Uterus (tissue), 4 donors: Measurements from ENCODE around the gene SAMD4A. TPM values are rescaled to one million over a fixed set of nuclear protein-coding genes. Genes with fewer than 3 reads are reported as not detected.

Experiments
- DNase-seq, 2 donors: peaks; one replicate each; pipeline ENCODE4 v3.0.0-alpha.2; 2019 to 2020
- H3K27ac ChIP-seq, 2 donors: fragments of 200-600 bp; sonication (generic); 1 replicate in 1 of 2; 2 replicates in 1 of 2; pipeline ENCODE4 v1.5.1; 2016 to 2018
- H3K27me3 ChIP-seq, 2 donors: fragments of 200-600 bp; sonication (generic); one replicate each; pipeline ENCODE4 v1.5.1; 2018 to 2019; ENCODE audit warnings: control low read depth in 1 of 2
- H3K36me3 ChIP-seq, 2 donors: fragments of 200-600 bp; sonication (generic); one replicate each; pipeline ENCODE4 v1.5.1; 2019; ENCODE audit warnings: control low read depth in 1 of 2
- H3K4me1 ChIP-seq, 2 donors: fragments of 200-600 bp; sonication (generic); one replicate each; pipeline ENCODE4 v1.5.1; 2018 to 2019; ENCODE audit warnings: control low read depth in 1 of 2
- H3K4me3 ChIP-seq, 2 donors: fragments of 200-600 bp; sonication (generic); 1 replicate in 1 of 2; 2 replicates in 1 of 2; pipeline ENCODE4 v1.5.1; 2018 to 2019; ENCODE audit warnings: mild to moderate bottlenecking in 1 of 2
- H3K9me3 ChIP-seq, 2 donors: fragments of 200-600 bp; sonication (generic); one replicate each; pipeline ENCODE4 v1.5.1; 2019; ENCODE audit warnings: control low read depth in 1 of 2
- POLR2A ChIP-seq, 2 donors: fragments of 450-650 bp; IDR thresholded peaks; one replicate each; pipeline ENCODE4 v1.6.1; 2016; ENCODE audit warnings: antibody characterized with exemption in 2 of 2, mild to moderate bottlenecking in 1 of 2, moderate library complexity in 1 of 2
- intact Hi-C: fragments of 100-400 bp; cut with DNase I; formaldehyde crosslinking; loops from one replicate; pipeline ENCODE4 v1.15.1; 2023; ENCODE audit warnings: low total_unique reads
- total RNA-seq, 4 donors: library from RNA; depleted of rRNA in 3 of 4; stranded (reverse); fragments of >200 nt in 3 of 4; gene quantifications; one replicate each; pipeline versions ENCODE4 v1.1.0 to v1.2.4, GENCODE V29; 2014 to 2023
- TF ChIP-seq, protein P1 (sequence below), 4 experiments: fragments of 200-600 bp in 2 of 4; fragments of 450-650 bp in 2 of 4; sonication (generic) in 2 of 4; IDR thresholded peaks; one replicate each; pipeline ENCODE4 v1.5.1; 2016 to 2019; ENCODE audit warnings: antibody characterized with exemption in 4 of 4, mild to moderate bottlenecking in 2 of 4, moderate library complexity in 1 of 4
- donor health status: DM: yes; HTN: yes; CAD: no.

The SAMD4A gene
- total RNA-seq, 4 donors from 2014 or later: 46.9 to 67.8 (median 55.0) TPM

DNA sequence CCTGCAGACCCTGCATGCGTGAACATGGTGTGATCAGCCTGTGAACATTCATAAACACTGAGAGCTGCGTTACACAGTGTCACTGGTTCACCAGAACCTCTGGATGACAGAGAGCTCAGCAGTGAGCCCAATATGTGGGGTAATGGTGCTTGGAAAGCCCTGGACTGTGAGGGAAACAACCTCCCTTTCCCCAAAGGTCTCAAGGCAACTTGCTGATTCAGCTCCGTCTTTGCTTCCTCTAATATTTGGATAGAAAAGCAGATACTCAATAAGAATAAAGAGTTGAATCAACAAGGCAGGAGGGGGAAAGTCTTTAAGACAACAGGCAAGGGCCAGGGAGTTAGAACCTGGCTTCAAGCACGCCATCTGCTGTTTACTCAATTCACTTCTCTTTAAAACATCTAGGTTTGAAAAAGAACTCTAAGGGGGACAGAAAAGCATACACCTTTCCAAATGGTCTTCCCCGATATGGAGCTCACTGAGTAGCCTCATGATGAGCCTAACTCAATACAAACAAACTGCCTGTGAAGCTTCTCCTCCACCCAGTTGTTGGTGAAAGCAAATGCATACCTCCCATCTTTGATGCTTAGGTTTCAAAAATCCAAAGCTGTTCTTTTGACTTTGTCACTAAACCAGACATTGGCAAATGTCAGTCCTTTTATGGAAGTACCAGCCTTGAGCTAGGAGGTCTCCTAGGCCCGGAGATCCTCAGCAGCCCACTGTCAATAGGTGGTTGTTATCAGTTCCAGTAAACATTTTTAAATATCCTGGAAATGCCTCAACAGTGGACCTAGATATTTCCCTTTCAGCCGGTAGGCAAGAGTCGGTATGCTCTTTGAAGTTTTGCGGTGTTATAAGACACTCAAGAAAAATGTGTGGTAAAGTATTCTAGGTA is 76.1 kb downstream of the SAMD4A start:
- no peaks in the 10 kb centered on the region for H3K9me3 ChIP-seq
- no peaks in the 10 kb centered on the region for H3K27me3 ChIP-seq
- no peaks in the 10 kb centered on the region for H3K36me3 ChIP-seq
- intact Hi-C loops: no loop called here
- TF ChIP-seq, protein P1, sequence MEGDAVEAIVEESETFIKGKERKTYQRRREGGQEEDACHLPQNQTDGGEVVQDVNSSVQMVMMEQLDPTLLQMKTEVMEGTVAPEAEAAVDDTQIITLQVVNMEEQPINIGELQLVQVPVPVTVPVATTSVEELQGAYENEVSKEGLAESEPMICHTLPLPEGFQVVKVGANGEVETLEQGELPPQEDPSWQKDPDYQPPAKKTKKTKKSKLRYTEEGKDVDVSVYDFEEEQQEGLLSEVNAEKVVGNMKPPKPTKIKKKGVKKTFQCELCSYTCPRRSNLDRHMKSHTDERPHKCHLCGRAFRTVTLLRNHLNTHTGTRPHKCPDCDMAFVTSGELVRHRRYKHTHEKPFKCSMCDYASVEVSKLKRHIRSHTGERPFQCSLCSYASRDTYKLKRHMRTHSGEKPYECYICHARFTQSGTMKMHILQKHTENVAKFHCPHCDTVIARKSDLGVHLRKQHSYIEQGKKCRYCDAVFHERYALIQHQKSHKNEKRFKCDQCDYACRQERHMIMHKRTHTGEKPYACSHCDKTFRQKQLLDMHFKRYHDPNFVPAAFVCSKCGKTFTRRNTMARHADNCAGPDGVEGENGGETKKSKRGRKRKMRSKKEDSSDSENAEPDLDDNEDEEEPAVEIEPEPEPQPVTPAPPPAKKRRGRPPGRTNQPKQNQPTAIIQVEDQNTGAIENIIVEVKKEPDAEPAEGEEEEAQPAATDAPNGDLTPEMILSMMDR (IDR thresholded peaks at IDR 0.05): no peak
- no peak for TF ChIP-seq POLR2A (IDR thresholded peaks at IDR 0.05)
- no peak overlapping the region for H3K4me3 ChIP-seq
- no peak for DNase-seq
- H3K4me1 ChIP-seq: peaks cover 3 to 5% of the 10 kb centered on the region in 2 donors
- H3K27ac ChIP-seq: peak overlapping the region in 1 of 2 donors; percentile 6

DNA sequence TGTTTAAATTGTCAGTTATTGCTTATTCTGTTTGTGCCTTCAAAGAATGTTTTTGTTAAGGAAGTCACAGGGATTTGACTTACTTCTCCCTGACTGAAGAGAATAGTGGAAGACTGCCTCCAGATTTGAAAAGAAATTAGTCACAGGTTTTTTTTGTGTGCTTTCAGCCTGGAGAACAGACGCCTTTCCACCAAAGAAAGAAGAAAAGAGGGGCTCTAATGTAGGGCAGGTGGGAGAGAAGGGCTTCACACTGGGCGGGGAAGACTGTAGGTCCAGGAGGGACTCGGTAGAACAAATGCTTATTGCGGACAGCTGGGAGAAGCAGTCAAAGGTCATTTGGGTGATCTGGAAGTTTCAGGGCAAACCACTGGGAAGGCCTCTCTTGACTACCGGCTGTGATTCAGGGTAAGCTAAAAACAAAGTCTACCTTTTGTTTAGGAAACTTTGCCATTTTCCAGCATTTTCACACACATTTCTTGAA is 76.8 kb downstream of the SAMD4A start:
- H3K27ac ChIP-seq: no peak overlapping the region
- H3K4me1 ChIP-seq: peaks cover 3 to 5% of the 10 kb centered on the region in 2 donors
- intact Hi-C loops: no loop called here
- no peak for DNase-seq
- TF ChIP-seq, protein P1 (IDR thresholded peaks at IDR 0.05): no peak
- no peak for TF ChIP-seq POLR2A (IDR thresholded peaks at IDR 0.05)
- H3K27me3 ChIP-seq: no peaks in the 10 kb centered on the region
- H3K36me3 ChIP-seq: no peaks in the 10 kb centered on the region
- no peak overlapping the region for H3K4me3 ChIP-seq
- no peaks in the 10 kb centered on the region for H3K9me3 ChIP-seq

DNA sequence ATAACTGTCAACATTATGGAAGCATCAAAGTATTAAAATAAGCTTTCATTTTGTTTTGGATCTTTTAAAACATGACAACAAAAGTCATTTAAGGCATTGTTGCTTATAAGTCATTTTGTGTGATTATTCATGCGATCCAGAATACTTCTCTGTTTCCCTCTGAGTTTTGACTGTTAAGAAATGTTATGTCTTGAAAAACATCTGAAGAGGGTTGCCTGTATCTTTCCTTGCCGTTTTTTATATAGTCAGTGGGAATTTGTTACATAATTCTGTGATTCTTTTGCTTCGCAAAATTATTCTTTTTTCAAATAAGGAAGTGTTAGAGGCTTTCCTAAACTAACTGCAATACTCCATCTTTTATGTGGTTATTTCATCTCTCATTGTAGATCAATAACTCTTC is 78.7 kb downstream of the SAMD4A start:
- no peak overlapping the region for H3K4me3 ChIP-seq
- peaks cover 3 to 5% of the 10 kb centered on the region in 2 donors for H3K4me1 ChIP-seq
- no peaks in the 10 kb centered on the region for H3K27me3 ChIP-seq
- no peak for TF ChIP-seq POLR2A (IDR thresholded peaks at IDR 0.05)
- TF ChIP-seq, protein P1 (IDR thresholded peaks at IDR 0.05): no peak
- no peaks in the 10 kb centered on the region for H3K36me3 ChIP-seq
- H3K9me3 ChIP-seq: no peaks in the 10 kb centered on the region
- H3K27ac ChIP-seq: no peak overlapping the region
- intact Hi-C loops: no loop called here
- no peak for DNase-seq

DNA sequence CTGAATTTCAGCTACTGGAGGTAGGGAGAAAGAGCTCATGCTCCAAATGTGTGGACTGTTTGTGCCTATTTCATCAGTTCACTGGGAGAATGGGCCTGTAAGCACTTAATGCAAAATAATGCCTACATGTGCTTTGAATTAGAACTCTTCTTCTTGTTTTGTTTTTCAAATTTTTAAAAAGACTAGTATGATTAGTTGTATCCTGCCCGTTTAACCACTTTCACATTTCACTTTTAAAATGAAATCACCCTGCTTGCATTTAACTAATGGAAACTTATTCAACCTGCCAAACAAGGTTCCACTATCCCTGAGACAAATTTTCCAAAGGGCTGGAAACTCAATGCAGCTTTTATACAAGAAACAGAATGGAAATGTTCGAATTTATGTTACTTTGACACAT is 79.7 kb downstream of the SAMD4A start:
- H3K36me3 ChIP-seq: no peaks in the 10 kb centered on the region
- no peaks in the 10 kb centered on the region for H3K27me3 ChIP-seq
- no peaks in the 10 kb centered on the region for H3K9me3 ChIP-seq
- no peak overlapping the region for H3K4me3 ChIP-seq
- peaks cover 3 to 5% of the 10 kb centered on the region in 2 donors for H3K4me1 ChIP-seq
- DNase-seq: no peak
- TF ChIP-seq, protein P1 (IDR thresholded peaks at IDR 0.05): no peak
- TF ChIP-seq POLR2A (IDR thresholded peaks at IDR 0.05): no peak
- intact Hi-C loops: no loop called here
- peak overlapping the region; percentile 3 to 31 for H3K27ac ChIP-seq

GRCh38 chr14:54647378-54647777 is 80.5 kb downstream of the SAMD4A start:
- intact Hi-C loops: no loop called here
- Histone ChIP-seq H3K36me3 (no peaks in the 10 kb centered on the region), H3K9me3 (no peaks in the 10 kb centered on the region), H3K4me3 (no peak overlapping the region), H3K4me1 (peaks cover 3 to 5% of the 10 kb centered on the region in 2 donors), H3K27me3 (no peaks in the 10 kb centered on the region), H3K27ac (no peak overlapping the region)
- DNase-seq: no peak
- TF ChIP-seq POLR2A (IDR thresholded peaks at IDR 0.05): no peak
- TF ChIP-seq, protein P1 (IDR thresholded peaks at IDR 0.05): no peak
